Endothelial cell of umbilical vein (primary cell): ENCODE data around the gene RYR1. TPM values are rescaled to one million over a fixed set of nuclear protein-coding genes. Genes with fewer than 3 reads are reported as not detected.

Experiments used
- BruUV-seq: library from RNA; stranded (reverse); fragments of 400-500 nt; replicated peaks from 2 replicates; lab custom pipeline; 2021; lab: Mats Ljungman, UMichigan
- CTCF ChIA-PET: fragments of 300-600, 350-600 bp; sonication (Branson Sonifier 250); formaldehyde crosslinking; loops from one replicate; lab custom pipeline; 2021; ENCODE audit warnings: antibody characterized with exemption, inconsistent platforms; lab: Charles Lee
- POLR2A ChIA-PET: fragments of 300-600, 350-600 bp; sonication (Branson Sonifier 250); formaldehyde crosslinking; loops from one replicate; lab custom pipeline; 2021; ENCODE audit warnings: antibody characterized with exemption, inconsistent platforms; lab: Charles Lee
- DNase-seq: peaks from one replicate; pipeline ENCODE4 v3.0.0-alpha.2; 2011; ENCODE audit warnings: low read depth, low spot score
- FAIRE-seq: peaks from 2 replicates; lab custom pipeline; 2011; peaks lifted over from hg19 to GRCh38; lab: Jason Lieb, UNC
- H2AFZ ChIP-seq: 2 replicates; pipeline ENCODE4 v1.6.0; 2012; ENCODE audit warnings: low read depth, low read length, control low read depth, inconsistent platforms
- H3K27ac ChIP-seq: 2 replicates; pipeline ENCODE4 v1.5.1; 2011; ENCODE audit warnings: low read depth, mild to moderate bottlenecking, control low read depth, low read length, moderate library complexity; ENCODE audit not compliant: insufficient read depth
- H3K27me3 ChIP-seq, 2 experiments: 2 replicates each; pipeline versions ENCODE4 v1.6.0 to v1.6.1; 2011; ENCODE audit warnings: low read length in 2 of 2, mixed read lengths in 1 of 2; ENCODE audit not compliant: control insufficient read depth in 2 of 2, insufficient read depth in 2 of 2
- H3K36me3 ChIP-seq, 2 experiments: 2 replicates in 1 of 2; 3 replicates in 1 of 2; pipeline ENCODE4 v1.5.1; 2011; ENCODE audit warnings: low read length in 2 of 2, mild to moderate bottlenecking in 1 of 2, moderate library complexity in 1 of 2; ENCODE audit not compliant: control insufficient read depth in 2 of 2, insufficient read depth in 2 of 2; ENCODE audit errors: extremely low read depth in 1 of 2
- H3K4me1 ChIP-seq: 3 replicates; pipeline ENCODE4 v1.5.1; 2011; ENCODE audit warnings: mild to moderate bottlenecking, low read length; ENCODE audit not compliant: control insufficient read depth, insufficient read depth; ENCODE audit errors: extremely low read depth
- H3K4me2 ChIP-seq: 2 replicates; pipeline ENCODE4 v1.6.1; 2011; ENCODE audit warnings: low read length, control low read depth, mixed read lengths; ENCODE audit not compliant: insufficient read depth
- H3K4me3 ChIP-seq, 3 experiments: fragments of 200-600 bp in 1 of 3; sonication (generic), shearing (Covaris generic) in 1 of 3; replicated peaks in 1 of 3; 2 replicates each; pipeline ENCODE4 v1.5.1; 2011 to 2016; ENCODE audit warnings: control low read depth in 3 of 3, low read length in 3 of 3, mild to moderate bottlenecking in 2 of 3, inconsistent platforms in 1 of 3, low read depth in 1 of 3, moderate library complexity in 1 of 3; ENCODE audit not compliant: insufficient read depth in 1 of 3
- H3K79me2 ChIP-seq: 2 replicates; pipeline ENCODE4 v1.6.0; 2012; ENCODE audit warnings: low read length, inconsistent platforms; ENCODE audit not compliant: control insufficient read depth, insufficient read depth
- H3K9ac ChIP-seq: replicated peaks from 2 replicates; pipeline ENCODE3; 2011; ENCODE audit warnings: low read length, control low read depth; ENCODE audit not compliant: insufficient read depth; ENCODE audit errors: extremely low read depth
- H3K9me1 ChIP-seq: replicated peaks from 3 replicates; pipeline ENCODE4 v1.6.0; 2011; ENCODE audit warnings: mild to moderate bottlenecking, low read length; ENCODE audit not compliant: control insufficient read depth, insufficient read depth; ENCODE audit errors: extremely low read depth
- H3K9me3 ChIP-seq: replicated peaks from 2 replicates; pipeline ENCODE4 v1.5.1; 2012; ENCODE audit warnings: low read length, inconsistent platforms; ENCODE audit not compliant: control insufficient read depth, insufficient read depth
- H4K20me1 ChIP-seq: replicated peaks from 2 replicates; pipeline ENCODE3; 2011; ENCODE audit warnings: mild to moderate bottlenecking, low read length; ENCODE audit not compliant: control insufficient read depth, insufficient read depth; ENCODE audit errors: extremely low read depth
- CTCF ChIP-seq, 2 donors: IDR thresholded peaks; 1 replicate in 1 of 2; 2 replicates in 1 of 2; pipeline ENCODE4 v1.5.1; 2011; ENCODE audit warnings: low read length in 2 of 2, mild to moderate bottlenecking in 2 of 2, moderate library complexity in 2 of 2, control low read depth in 1 of 2, inconsistent platforms in 1 of 2, low read depth in 1 of 2; ENCODE audit not compliant: insufficient read depth in 1 of 2; ENCODE audit errors: extremely low read depth in 1 of 2
- EZH2 ChIP-seq: IDR thresholded peaks from 2 replicates; pipeline ENCODE4 v1.6.1; 2012; ENCODE audit warnings: borderline replicate concordance, low read depth, mild to moderate bottlenecking, moderate library complexity, low read length, inconsistent platforms; ENCODE audit not compliant: severe bottlenecking
- FOS ChIP-seq: IDR thresholded peaks from 2 replicates; pipeline ENCODE4 v1.6.1; 2011; ENCODE audit warnings: mild to moderate bottlenecking, low read length, moderate library complexity, borderline replicate concordance; ENCODE audit not compliant: insufficient read depth
- GATA2 ChIP-seq: IDR thresholded peaks from 2 replicates; pipeline ENCODE4 v1.7.0; 2011; ENCODE audit warnings: low read depth, mild to moderate bottlenecking, moderate library complexity, mixed read lengths, low read length; ENCODE audit not compliant: insufficient read length, insufficient read depth
- JUN ChIP-seq: IDR thresholded peaks from 2 replicates; pipeline ENCODE4 v1.6.1; 2011; ENCODE audit warnings: borderline replicate concordance, low read depth; ENCODE audit not compliant: insufficient read length, insufficient read depth
- MAX ChIP-seq: IDR thresholded peaks from 2 replicates; pipeline ENCODE4 v1.6.1; 2011; ENCODE audit not compliant: insufficient read depth, insufficient read length
- MYC ChIP-seq: IDR thresholded peaks from one replicate; pipeline ENCODE4 v1.6.1; 2011; ENCODE audit warnings: mild to moderate bottlenecking, low read depth, low read length
- POLR2A ChIP-seq: IDR thresholded peaks from 2 replicates; pipeline ENCODE4 v1.6.1; 2012; ENCODE audit warnings: low read depth, mild to moderate bottlenecking, control low read depth, low read length
- POLR2AphosphoS5 ChIP-seq: IDR thresholded peaks from 2 replicates; pipeline ENCODE4 v1.6.1; 2012; ENCODE audit warnings: low read depth, mild to moderate bottlenecking, control low read depth, low read length, moderate library complexity; ENCODE audit not compliant: insufficient read depth
- dilution Hi-C: fragments of 300-500 bp; cut with MboI; formaldehyde crosslinking; loops from one replicate; pipeline ENCODE4 v1.15.0; 2019; ENCODE audit warnings: low sequenced_read_pairs; ENCODE audit not compliant: extremely low pct_ligation_motif_present
- intact Hi-C: fragments of 100-400 bp; cut with micrococcal nuclease; formaldehyde crosslinking; loops from one replicate; pipeline ENCODE4 v1.10.0; 2022
- polyA plus RNA-seq, 4 experiments: library from polyadenylated mRNA; depleted of rRNA in 3 of 4; stranded (reverse) in 3 of 4; unstranded in 1 of 4; fragments of >200 nt; gene quantifications; 2 replicates each; pipeline versions ENCODE4 v1.2.1 to v1.2.3, GENCODE V29; 2011 to 2012; ENCODE audit warnings: missing spikeins in 1 of 4
- total RNA-seq: library from RNA; stranded (reverse); gene quantifications from 2 replicates; pipeline ENCODE4 v1.2.3, GENCODE V29; 2021

Gene RYR1
- total and polyA plus RNA-seq, 2 donors (not counting 3 experiments of a cell fraction or from before 2014, with no cell fraction given), result under 0.01 to 0.02 TPM

GRCh38 chr19:38405276-38405675 lies 28.2 kb upstream of the RYR1 start:
- dilution Hi-C loops, result no loop called here
- BruUV-seq, result no TSS peak
- no peaks in the 10 kb centered on the region for H4K20me1 ChIP-seq
- peaks cover 2% of the 10 kb centered on the region for H3K4me1 ChIP-seq
- no peaks in the 10 kb centered on the region for H3K79me2 ChIP-seq
- DNase-seq (no peak), FAIRE-seq (no peak)
- H3K9me3 ChIP-seq, result no peaks in the 10 kb centered on the region
- no peak overlapping the region for H3K9ac ChIP-seq
- H3K27ac ChIP-seq, result no peak overlapping the region
- no peak overlapping the region for H3K4me2 ChIP-seq
- no peak overlapping the region for H2AFZ ChIP-seq
- H3K27me3 ChIP-seq, result no peaks in the 10 kb centered on the region
- no peak overlapping the region for H3K4me3 ChIP-seq
- CTCF ChIA-PET, result interaction anchor here (3.4 kb wide), 1 partner anchor 229 kb away, joined by 66 read pairs; no protein-coding TSS in a partner anchor
- intact Hi-C loops, result loop anchor here (10.0 kb wide), 1 partner anchor 300 kb away; no protein-coding TSS in a partner anchor
- TF ChIP-seq GATA2, result no peak
- TF ChIP-seq MAX, result no peak
- no peak for TF ChIP-seq CTCF (IDR thresholded peaks at IDR 0.05; ENCODE audit: extremely low read depth in 1 of 2, insufficient read depth in 1 of 2, low read depth in 1 of 2, low read length in 2 of 2)
- no peak for TF ChIP-seq FOS
- no peak for TF ChIP-seq MYC
- TF ChIP-seq POLR2AphosphoS5, result no peak
- TF ChIP-seq JUN, result no peak
- TF ChIP-seq POLR2A, result no peak
- no peak for TF ChIP-seq EZH2
- H3K36me3 ChIP-seq, result no peaks in the 10 kb centered on the region
- POLR2A ChIA-PET, result no interaction called here
- H3K9me1 ChIP-seq, result no peaks in the 10 kb centered on the region
